Mammary epithelial cell (primary cell): ENCODE results near the gene KRT74.

Experiments used
- CTCF ChIP-seq, 2 donors: IDR thresholded peaks in 1 of 2; conservative IDR thresholded peaks in 1 of 2; 2 replicates each; pipeline ENCODE4 v1.5.1; 2011 to 2012; ENCODE audit warnings: inconsistent platforms in 2 of 2, low read length in 2 of 2, mild to moderate bottlenecking in 2 of 2, control low read depth in 1 of 2, low read depth in 1 of 2; ENCODE audit not compliant: insufficient read depth in 1 of 2; ENCODE audit errors: extremely low read depth in 1 of 2
- EZH2 ChIP-seq: IDR thresholded peaks from 2 replicates; pipeline ENCODE4 v1.6.1; 2012; ENCODE audit warnings: low read length, inconsistent platforms, borderline replicate concordance

- no peak for TF ChIP-seq CTCF (conservative IDR thresholded peaks at IDR 0.05 in 1 of 2, IDR thresholded peaks at IDR 0.05 in 1 of 2; ENCODE audit: extremely low read depth in 1 of 2, insufficient read depth in 1 of 2, low read depth in 1 of 2, low read length in 2 of 2)
- TF ChIP-seq EZH2 = no peak
Observed at GRCh38 chr12:52539821-52540173, 33.8 kb downstream of the KRT74 start.
